ENCODE data around the gene TNFAIP2.

GRCh38 chr14:103091883-103092222 lies 31.4 kb upstream of the TNFAIP2 start:
- TF ChIP-seq RBM34 (IDR thresholded peaks at IDR 0.05; ENCODE audit: borderline replicate concordance, insufficient read depth, low read length) (no peak), EP300 (IDR thresholded peaks at IDR 0.05; ENCODE audit: low read length) (no peak), RAD21 (CRISPR knock-in tag; conservative IDR thresholded peaks at IDR 0.05 in 1 of 2, IDR thresholded peaks at IDR 0.05 in 1 of 2) (no peak), ZC3H11A (IDR thresholded peaks at IDR 0.05; ENCODE audit: low read depth, low read length) (no peak), ZC3H4 (CRISPR knock-in tag; IDR thresholded peaks at IDR 0.05; ENCODE audit: borderline replicate concordance) (no peak), ZNF431 (CRISPR knock-in tag; IDR thresholded peaks at IDR 0.05) (no peak), ZNF280B (CRISPR knock-in tag; IDR thresholded peaks at IDR 0.05) (no peak)

All from K562 (cell line).